ENCODE measurements around the gene ZNF438. TPM values are rescaled to one million over a fixed set of nuclear protein-coding genes. Genes with fewer than 3 reads are reported as not detected.

Gene ZNF438
- polyA plus RNA-seq, 3 donors from 2014 or later, result 1.6 to 5.0 (median 3.4) TPM

GRCh38 chr10:30997536-30998235 is 34.0 kb downstream of the ZNF438 start:
- peak overlapping the region; percentile 63 to 83 (median 65) for H3K4me3 Mint-ChIP-seq
- peaks cover 0 to 2% (median 0%) of the 10 kb centered on the region in 3 donors for H3K27me3 Mint-ChIP-seq (ENCODE audit: low read depth in 3 of 3)
- H3K4me1 Mint-ChIP-seq, result peaks cover 14 to 42% of the 10 kb centered on the region in 2 donors
- DNase-seq, result no peak
- peaks cover 4 to 14% (median 13%) of the 10 kb centered on the region in 3 donors for H3K36me3 Mint-ChIP-seq
- H3K27ac Mint-ChIP-seq, result peak overlapping the region; percentile 49 to 91 (median 66)
- peaks cover 0 to 9% (median 4%) of the 10 kb centered on the region in 6 donors for H3K9me3 Mint-ChIP-seq

DNA sequence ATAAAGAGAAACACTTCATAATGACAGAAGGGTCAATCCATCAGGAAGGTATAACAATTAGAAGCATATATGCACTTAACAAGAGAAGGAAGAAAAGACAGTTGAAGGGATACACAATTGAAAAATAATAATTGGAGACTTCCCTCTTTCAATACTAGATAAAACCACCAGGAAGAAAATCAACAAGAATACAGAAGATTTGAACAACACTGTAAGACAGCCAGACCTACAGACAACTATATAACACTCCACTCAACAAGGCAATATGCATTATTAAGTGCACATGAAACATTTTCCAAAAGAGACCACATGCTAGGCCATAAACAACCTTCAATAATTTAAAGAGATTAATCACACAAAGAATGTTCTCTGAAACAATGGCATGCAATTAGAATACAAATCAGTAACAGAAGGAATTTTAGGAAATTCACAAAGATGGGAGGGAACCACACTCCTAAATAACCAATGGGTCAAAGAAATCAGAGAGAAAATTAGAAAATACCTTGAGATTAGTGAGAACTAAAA is 35.1 kb downstream of the ZNF438 start:
- Mint-ChIP-seq H3K27me3 (ENCODE audit: low read depth in 3 of 3) (peaks cover 0 to 2% (median 1%) of the 10 kb centered on the region in 3 donors), H3K27ac (peak overlapping the region in 3 of 6 donors; percentile 21 to 65 (median 33)), H3K9me3 (peaks cover 0 to 9% (median 5%) of the 10 kb centered on the region in 6 donors), H3K4me3 (no peak overlapping the region), H3K36me3 (peaks cover 4 to 15% (median 13%) of the 10 kb centered on the region in 3 donors), H3K4me1 (peaks cover 14 to 42% of the 10 kb centered on the region in 2 donors)
- DNase-seq, result no peak

DNA sequence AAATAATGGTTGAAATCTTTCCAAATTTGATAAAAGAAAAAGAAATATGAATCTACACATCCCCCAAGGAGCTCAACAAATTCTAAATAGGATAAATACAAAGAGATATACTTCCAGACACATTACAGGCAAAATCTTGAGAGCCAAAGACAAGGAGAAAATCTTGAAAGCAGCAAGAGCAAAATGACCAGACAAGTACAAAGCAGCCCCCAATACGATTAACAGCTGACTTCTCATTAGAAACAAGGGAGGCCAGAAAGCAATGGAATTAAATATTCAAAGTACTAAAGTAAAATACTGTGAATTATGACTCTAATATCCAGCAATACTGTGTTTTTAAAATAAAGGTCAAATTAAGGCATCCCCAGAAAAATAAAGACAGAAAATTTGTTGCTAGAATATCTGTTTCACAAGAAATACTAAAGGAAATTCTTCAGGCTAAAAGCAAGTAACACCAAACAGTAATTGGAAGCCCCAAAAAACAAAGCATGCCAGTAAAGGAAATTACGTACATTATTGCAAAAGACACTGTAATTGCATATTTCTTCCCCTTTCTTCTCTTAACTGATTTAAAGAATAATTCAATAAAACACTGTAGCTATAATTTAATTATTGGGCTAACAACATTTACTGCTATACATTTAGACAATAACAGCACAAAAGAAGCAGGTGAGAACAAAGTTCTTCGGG is 36.4 kb downstream of the ZNF438 start:
- H3K4me1 Mint-ChIP-seq, result peaks cover 13 to 37% of the 10 kb centered on the region in 2 donors
- H3K36me3 Mint-ChIP-seq, result peaks cover 4 to 18% (median 11%) of the 10 kb centered on the region in 3 donors
- H3K27me3 Mint-ChIP-seq (ENCODE audit: low read depth in 3 of 3), result peaks cover 0 to 2% (median 2%) of the 10 kb centered on the region in 3 donors
- no peak overlapping the region for H3K27ac Mint-ChIP-seq
- H3K9me3 Mint-ChIP-seq, result peaks cover 0 to 9% (median 5%) of the 10 kb centered on the region in 6 donors
- H3K4me3 Mint-ChIP-seq, result no peak overlapping the region
- no peak for DNase-seq

DNA sequence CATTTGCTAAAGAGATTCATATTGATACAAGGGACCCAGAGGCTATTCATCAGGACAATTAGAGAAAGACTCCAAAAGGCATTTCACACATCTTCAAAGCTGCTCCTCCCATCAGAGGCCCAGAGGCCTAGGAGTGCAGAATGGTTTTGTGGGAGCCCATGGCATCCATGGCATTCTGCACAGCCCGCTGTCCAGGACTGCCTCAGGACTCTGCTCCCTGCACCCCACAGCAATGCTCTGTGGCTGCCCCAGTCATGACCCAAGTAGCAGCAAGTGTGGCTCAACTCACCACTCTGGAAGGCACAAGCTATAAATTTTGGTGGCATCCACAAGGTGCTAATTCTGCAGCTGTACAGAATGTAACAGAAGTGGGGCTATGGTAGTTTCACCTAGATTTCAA is 38.5 kb downstream of the ZNF438 start:
- H3K36me3 Mint-ChIP-seq, result peaks cover 4 to 18% (median 9%) of the 10 kb centered on the region in 3 donors
- H3K4me1 Mint-ChIP-seq, result peaks cover 2 to 19% of the 10 kb centered on the region in 2 donors
- H3K27me3 Mint-ChIP-seq (ENCODE audit: low read depth in 3 of 3), result peaks cover 0 to 2% (median 0%) of the 10 kb centered on the region in 3 donors
- H3K4me3 Mint-ChIP-seq, result no peak overlapping the region
- no peak for DNase-seq
- H3K27ac Mint-ChIP-seq, result no peak overlapping the region
- H3K9me3 Mint-ChIP-seq, result peaks cover 0 to 9% (median 5%) of the 10 kb centered on the region in 6 donors

GRCh38 chr10:30992681-30993080 is 39.0 kb downstream of the ZNF438 start:
- no peak for DNase-seq
- peaks cover 0 to 9% (median 5%) of the 10 kb centered on the region in 6 donors for H3K9me3 Mint-ChIP-seq
- H3K27ac Mint-ChIP-seq, result no peak overlapping the region
- H3K4me1 Mint-ChIP-seq, result peaks cover 0 to 14% of the 10 kb centered on the region in 2 donors
- H3K4me3 Mint-ChIP-seq, result no peak overlapping the region
- H3K36me3 Mint-ChIP-seq, result peaks cover 4 to 18% (median 9%) of the 10 kb centered on the region in 3 donors
- peaks cover 0 to 2% (median 0%) of the 10 kb centered on the region in 3 donors for H3K27me3 Mint-ChIP-seq (ENCODE audit: low read depth in 3 of 3)

- peaks cover 4 to 18% (median 9%) of the 10 kb centered on the region in 3 donors for H3K36me3 Mint-ChIP-seq
- H3K9me3 Mint-ChIP-seq, result peaks cover 0 to 9% (median 5%) of the 10 kb centered on the region in 6 donors
- H3K4me3 Mint-ChIP-seq, result no peak overlapping the region
- peaks cover 0 to 4% of the 10 kb centered on the region in 2 donors for H3K4me1 Mint-ChIP-seq
- H3K27me3 Mint-ChIP-seq (ENCODE audit: low read depth in 3 of 3), result peaks cover 0 to 2% (median 2%) of the 10 kb centered on the region in 3 donors
- DNase-seq, result no peak
- H3K27ac Mint-ChIP-seq, result no peak overlapping the region
These were observed 40.0 kb downstream of the ZNF438 start for GRCh38 chr10:30991647-30992011.

- DNase-seq, result no peak
- Mint-ChIP-seq H3K36me3 (peaks cover 4 to 18% (median 9%) of the 10 kb centered on the region in 3 donors), H3K4me3 (no peak overlapping the region), H3K27ac (no peak overlapping the region), H3K27me3 (ENCODE audit: low read depth in 3 of 3) (peaks cover 0 to 2% (median 2%) of the 10 kb centered on the region in 3 donors), H3K9me3 (peaks cover 0 to 9% (median 5%) of the 10 kb centered on the region in 6 donors), H3K4me1 (no peaks in the 10 kb centered on the region)
These were observed 40.6 kb downstream of the ZNF438 start for GRCh38 chr10:30990971-30991646.

GRCh38 chr10:30990351-30990750 is 41.3 kb downstream of the ZNF438 start:
- Mint-ChIP-seq H3K27ac (no peak overlapping the region), H3K27me3 (ENCODE audit: low read depth in 3 of 3) (peaks cover 0 to 2% (median 2%) of the 10 kb centered on the region in 3 donors), H3K9me3 (peaks cover 0 to 6% (median 4%) of the 10 kb centered on the region in 6 donors), H3K4me3 (no peak overlapping the region), H3K4me1 (no peaks in the 10 kb centered on the region), H3K36me3 (peaks cover 4 to 18% (median 5%) of the 10 kb centered on the region in 3 donors)
- no peak for DNase-seq

GRCh38 chr10:30988831-30989435 is 42.7 kb downstream of the ZNF438 start:
- H3K36me3 Mint-ChIP-seq, result peaks cover 2 to 12% (median 3%) of the 10 kb centered on the region in 3 donors
- H3K27me3 Mint-ChIP-seq (ENCODE audit: low read depth in 3 of 3), result peaks cover 0 to 2% (median 2%) of the 10 kb centered on the region in 3 donors
- DNase-seq, result no peak
- peaks cover 0 to 3% (median 0%) of the 10 kb centered on the region in 6 donors for H3K9me3 Mint-ChIP-seq
- no peak overlapping the region for H3K27ac Mint-ChIP-seq
- no peak overlapping the region for H3K4me3 Mint-ChIP-seq
- H3K4me1 Mint-ChIP-seq, result peaks cover 0 to 4% of the 10 kb centered on the region in 2 donors

- Mint-ChIP-seq H3K4me3 (no peak overlapping the region), H3K27ac (no peak overlapping the region), H3K4me1 (peaks cover 6 to 17% of the 10 kb centered on the region in 2 donors), H3K9me3 (peaks cover 0 to 8% (median 5%) of the 10 kb centered on the region in 6 donors), H3K27me3 (ENCODE audit: low read depth in 3 of 3) (peaks cover 0 to 2% (median 2%) of the 10 kb centered on the region in 3 donors), H3K36me3 (peaks cover 6 to 9% (median 9%) of the 10 kb centered on the region in 3 donors)
- DNase-seq, result no peak
These were observed 44.2 kb downstream of the ZNF438 start for GRCh38 chr10:30987463-30987862.

GRCh38 chr10:30986053-30986555 is 45.6 kb downstream of the ZNF438 start:
- H3K9me3 Mint-ChIP-seq, result peaks cover 0 to 8% (median 5%) of the 10 kb centered on the region in 6 donors
- peaks cover 0 to 2% (median 0%) of the 10 kb centered on the region in 3 donors for H3K27me3 Mint-ChIP-seq (ENCODE audit: low read depth in 3 of 3)
- no peak overlapping the region for H3K4me3 Mint-ChIP-seq
- DNase-seq, result no peak
- peaks cover 6 to 9% (median 7%) of the 10 kb centered on the region in 3 donors for H3K36me3 Mint-ChIP-seq
- H3K27ac Mint-ChIP-seq, result no peak overlapping the region
- peaks cover 6 to 17% of the 10 kb centered on the region in 2 donors for H3K4me1 Mint-ChIP-seq

DNA sequence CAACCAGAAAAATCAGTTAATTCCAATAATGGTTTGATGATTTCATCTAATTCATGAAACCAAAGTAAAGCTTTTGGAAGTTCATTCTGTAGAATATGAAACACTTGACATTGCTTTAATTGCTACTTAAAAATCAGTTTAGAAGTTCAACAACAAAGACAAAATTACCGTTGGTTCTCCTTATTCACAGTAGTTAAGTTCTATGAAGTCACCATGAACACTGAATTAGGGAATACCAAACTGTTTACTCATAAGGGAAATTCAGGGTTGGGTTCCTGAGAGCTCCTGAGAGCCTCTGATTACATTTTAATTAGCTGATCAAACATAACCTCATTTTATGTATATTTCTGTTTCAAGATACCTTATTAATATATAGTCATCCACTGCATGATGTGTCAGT is 46.2 kb downstream of the ZNF438 start:
- H3K9me3 Mint-ChIP-seq, result peaks cover 0 to 8% (median 5%) of the 10 kb centered on the region in 6 donors
- no peak for DNase-seq
- peaks cover 6 to 15% (median 11%) of the 10 kb centered on the region in 3 donors for H3K36me3 Mint-ChIP-seq
- H3K4me3 Mint-ChIP-seq, result no peak overlapping the region
- H3K27ac Mint-ChIP-seq, result no peak overlapping the region
- peaks cover 0 to 2% (median 0%) of the 10 kb centered on the region in 3 donors for H3K27me3 Mint-ChIP-seq (ENCODE audit: low read depth in 3 of 3)
- peaks cover 6 to 17% of the 10 kb centered on the region in 2 donors for H3K4me1 Mint-ChIP-seq

All from immature natural killer cell (primary cell).